HG03135 (cell line): ENCODE data around the gene MIER1.
A peak's percentile ranks its signal among the peaks of the same experiment; 100 is the strongest.
"Not testable (repeated sequence)": the region's sequence is repeated elsewhere in the genome, so short reads cannot be mapped to it uniquely, and the experiment has no call there.

Experiments
- ATAC-seq: cut with Tn5 transposase; IDR thresholded peaks from one replicate; pipeline ENCODE4 v1.9.1; 2021; ENCODE audit warnings: mild to moderate bottlenecking, moderate library complexity; ENCODE audit not compliant: unreplicated experiment

Gene MIER1

DNA sequence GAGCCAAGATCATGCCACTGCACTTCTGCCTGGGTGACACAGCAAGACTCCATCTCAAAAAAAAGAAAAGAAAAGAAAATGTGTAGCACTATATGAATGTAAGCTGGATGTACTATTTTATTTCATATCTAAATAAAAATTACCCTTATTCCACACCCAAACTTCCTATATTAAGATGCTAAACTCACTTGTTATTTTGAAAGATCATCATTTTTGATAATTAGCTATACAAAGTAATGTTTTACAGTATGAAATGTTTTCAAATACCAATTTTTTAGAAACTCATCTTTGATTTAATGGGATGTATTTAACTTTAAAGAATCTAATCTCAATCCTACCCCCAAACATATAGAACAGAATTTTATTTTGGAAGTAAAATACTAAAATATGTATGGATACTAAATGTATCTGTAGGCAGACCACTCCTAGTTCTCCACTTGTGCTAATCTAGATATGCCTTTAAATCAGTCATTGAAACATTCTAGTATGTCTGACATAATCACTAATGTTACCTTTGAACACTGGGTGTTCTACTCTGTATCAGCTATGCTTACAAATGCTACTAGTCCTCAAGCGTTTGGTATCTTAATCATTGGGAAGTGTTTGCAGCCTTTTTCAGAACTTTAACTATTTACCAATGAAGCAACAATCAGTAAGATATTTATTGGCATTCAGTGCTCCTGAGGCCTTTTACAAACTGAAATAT is 12.9 kb downstream of the MIER1 start:
- ATAC-seq: no peak

DNA sequence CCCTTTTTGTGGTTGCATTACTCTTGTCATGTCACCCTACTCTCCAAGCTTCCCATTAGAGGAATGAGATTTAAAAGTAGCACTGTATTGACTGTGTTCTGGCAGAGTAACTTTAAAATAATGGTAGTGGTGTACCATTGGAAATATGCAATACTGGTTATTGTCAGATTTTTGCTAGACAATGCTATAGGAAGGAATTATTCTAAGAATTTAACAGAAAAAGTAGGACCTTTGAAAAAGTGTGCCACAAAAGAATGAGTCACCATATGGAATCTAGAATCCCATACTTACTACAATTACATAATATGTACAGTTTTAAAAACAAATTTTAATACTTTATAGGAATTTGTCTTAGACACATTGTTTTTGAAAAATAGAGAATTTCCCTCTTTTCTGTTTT is 13.8 kb downstream of the MIER1 start:
- no peak for ATAC-seq

DNA sequence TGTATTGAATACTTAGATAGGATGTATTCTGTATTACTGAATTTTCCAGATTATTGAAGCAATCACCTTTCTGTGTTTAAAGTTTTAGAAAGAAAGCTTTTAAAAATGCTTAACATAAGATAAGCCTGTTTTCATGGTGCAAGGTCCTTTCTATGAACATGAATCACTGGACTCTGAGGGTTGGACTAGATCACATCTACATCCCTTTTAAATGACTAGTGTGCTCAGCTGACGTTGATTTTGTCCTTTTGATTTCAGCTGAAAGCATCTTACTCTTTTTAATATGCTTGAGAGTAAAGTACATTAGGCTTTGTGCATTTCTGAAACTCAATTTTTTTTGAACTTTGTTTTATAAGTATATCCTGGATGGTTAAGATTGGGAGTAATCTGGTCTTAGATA is 16.2 kb downstream of the MIER1 start:
- ATAC-seq: no peak

DNA sequence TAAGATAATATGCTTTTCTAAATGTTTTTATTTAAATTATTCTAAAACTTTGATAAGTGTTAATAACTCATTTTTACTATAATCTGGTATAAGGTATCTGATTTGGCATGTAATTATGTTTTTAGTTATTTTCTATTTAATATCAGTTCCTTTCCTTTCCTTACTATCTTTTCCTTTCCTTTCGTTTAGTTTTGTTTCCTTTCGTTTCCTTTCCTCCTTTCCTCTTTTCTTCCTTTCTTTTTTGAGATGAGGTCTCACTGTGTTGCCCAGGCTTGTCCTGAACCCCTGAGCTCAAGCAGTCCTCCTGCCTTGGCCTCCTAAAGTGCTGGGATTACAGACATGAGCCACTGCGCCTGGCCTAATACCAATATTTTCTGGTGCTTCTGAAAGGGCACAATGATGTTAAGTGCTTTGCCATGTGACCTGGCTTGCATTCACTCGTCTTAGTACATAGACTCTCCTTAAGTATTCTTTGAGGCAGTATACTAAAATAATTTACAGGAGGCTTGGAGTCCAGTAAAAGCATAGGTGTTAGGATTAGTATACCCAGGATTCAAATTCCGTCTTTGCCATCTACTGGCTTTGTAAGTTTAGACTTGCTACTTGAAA is 18.7 kb downstream of the MIER1 start:
- ATAC-seq: no peak

DNA sequence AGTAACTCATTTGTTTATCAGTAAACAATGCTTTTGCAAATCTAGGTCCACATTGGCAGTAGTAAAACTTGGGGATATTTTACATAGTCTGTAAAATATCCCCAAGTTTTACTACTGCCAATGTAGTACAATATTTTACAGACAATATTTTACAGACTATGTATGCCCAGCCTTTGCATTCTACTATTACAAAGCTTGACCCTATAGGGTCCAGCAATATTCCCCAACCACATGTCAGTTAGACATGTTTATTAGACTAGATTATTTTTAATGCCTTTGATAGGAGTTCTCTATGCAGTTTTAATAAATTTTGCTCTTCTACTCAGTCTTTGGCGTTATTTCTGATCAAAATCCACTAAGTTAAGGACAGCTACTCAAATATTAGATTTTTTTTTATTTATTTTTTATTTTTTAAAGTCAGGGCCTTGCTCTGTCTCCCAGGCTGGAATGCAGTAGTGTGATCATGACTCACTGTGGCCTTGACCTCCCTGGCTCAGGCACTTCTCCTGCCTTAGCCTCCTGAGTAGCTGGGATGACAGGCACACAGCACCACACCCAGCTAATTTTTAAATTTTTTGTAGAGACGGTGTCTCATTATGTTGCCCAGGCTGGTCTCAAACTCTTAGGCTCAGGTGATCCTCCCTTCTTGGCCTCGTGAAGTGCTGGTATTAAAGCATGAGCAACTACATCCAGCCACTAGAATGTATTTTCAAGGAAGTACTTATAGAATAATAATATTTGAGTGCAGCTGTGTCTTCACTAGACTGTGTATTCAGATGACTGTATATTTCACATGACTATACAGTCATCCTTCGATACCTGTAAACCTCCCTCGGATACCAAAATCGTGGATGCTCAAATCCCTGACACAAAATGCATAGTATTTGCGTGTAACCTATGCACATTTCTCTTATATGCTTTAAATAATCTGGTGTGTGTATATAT is 19.8 kb downstream of the MIER1 start:
- ATAC-seq: no peak

GRCh38 chr1:66945316-66945715 is 20.5 kb downstream of the MIER1 start:
- no peak for ATAC-seq

- no peak for ATAC-seq
These were observed 22.5 kb downstream of the MIER1 start for GRCh38 chr1:66947267-66947666.

- ATAC-seq: no peak
These were observed 26.7 kb downstream of the MIER1 start for GRCh38 chr1:66951513-66951912.

DNA sequence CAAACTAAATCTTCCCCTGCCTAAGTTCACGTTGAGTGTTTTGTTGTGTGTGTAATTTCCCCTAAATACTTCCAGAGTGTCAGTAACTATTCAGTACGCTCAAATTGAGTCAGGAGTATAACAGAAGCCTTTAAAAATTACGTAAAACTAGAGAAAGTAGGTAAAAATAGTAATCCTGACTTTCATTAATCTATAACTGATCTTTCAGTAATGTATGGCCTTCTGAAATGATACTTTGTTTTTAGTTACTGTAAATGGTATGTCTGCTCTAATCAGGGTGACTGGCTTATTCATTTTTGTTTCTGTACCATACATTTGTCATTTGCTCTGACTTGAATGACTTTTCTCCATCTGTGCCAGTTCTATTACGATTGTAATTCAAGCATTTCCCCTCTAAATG is 29.4 kb downstream of the MIER1 start:
- ATAC-seq: peak; percentile 70

- ATAC-seq: no peak
These were observed 33.1 kb downstream of the MIER1 start for GRCh38 chr1:66957938-66958337.

- not testable (repeated sequence) for ATAC-seq
These were observed 41.5 kb downstream of the MIER1 start for GRCh38 chr1:66966188-66966873.

GRCh38 chr1:66968574-66968973 is 43.8 kb downstream of the MIER1 start:
- no peak for ATAC-seq

- no peak for ATAC-seq
These were observed 53.4 kb downstream of the MIER1 start for GRCh38 chr1:66978201-66978600.

DNA sequence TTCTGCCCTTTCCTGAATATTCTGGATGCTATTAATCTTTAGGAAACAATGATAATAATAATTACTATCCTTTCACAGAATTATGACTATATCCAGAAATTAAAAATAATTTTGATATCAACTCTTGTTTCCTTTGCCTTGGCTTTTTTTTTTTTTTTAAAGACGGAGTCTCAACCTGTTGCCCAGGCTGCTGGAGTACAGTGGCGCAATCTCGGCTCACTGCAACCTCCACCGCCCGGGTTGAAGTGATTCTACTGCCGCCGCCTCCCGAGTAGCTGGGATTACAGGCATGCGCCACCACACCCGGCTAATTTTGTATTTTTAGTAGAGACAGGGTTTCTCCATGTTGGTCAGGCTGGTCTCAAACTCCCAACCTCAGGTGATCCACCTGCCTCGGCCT is 54.8 kb downstream of the MIER1 start:
- ATAC-seq: not testable (repeated sequence)

DNA sequence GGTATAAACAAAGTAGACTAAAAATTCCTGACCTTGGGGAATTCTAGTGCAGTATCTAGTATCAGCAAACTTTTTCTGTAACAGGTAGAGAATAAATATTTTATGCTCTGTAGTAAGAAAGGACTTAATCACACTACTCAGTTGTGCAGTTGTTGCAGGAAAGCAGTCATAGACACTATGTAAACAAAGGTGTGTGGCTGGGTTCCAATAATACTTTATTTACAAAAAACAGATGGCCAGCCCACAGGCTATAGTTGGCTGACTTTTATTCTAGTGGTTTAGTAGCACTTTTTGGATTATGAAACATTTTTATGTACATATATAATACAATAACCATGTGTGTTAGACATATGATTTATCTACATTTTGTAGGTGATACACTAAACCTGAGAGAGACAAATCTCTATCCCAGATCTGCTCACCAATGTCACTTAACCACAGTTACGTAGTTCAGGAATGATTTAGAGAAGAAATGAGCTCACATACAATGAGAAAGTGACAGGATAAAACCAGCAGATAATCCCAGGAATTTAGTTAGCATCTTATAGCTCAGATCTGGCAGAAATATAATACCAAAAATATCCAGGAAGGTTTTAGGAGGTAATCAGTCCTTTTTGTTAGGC is 56.1 kb downstream of the MIER1 start:
- ATAC-seq: no peak

DNA sequence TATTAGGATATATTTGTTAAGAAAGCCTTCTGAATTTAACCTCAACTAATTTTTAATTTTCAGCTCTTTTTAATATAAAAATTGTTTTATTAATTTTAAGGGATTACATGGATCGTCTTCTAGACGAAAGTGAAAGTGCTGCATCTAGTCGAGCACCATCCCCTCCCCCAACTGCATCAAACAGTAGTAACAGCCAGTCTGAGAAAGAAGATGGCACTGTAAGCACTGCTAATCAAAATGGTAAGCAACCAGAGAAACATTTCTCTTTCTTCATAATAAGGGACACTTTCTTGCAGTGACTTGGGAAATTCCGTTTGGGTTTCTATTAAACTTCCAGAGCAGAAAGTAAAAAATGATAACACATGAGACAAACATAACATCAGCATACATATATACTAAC is 56.9 kb downstream of the MIER1 start:
- ATAC-seq: no peak

GRCh38 chr1:66982561-66983260 is 57.9 kb downstream of the MIER1 start:
- ATAC-seq: peak; percentile 55

DNA sequence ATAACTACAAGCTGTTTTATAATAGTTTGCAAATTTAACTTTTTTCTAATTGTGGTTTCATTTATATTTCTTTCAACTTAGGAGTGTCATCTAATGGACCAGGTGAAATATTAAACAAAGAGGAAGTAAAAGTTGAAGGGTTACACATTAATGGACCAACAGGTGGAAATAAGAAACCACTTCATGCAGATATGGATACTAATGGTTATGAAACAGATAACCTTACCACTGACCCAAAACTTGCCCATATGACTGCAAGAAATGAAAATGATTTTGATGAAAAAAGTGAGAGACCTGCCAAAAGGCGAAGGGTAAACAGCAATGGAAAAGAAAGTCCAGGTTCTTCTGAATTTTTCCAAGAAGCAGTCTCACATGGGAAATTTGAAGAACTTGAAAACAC is 59.7 kb downstream of the MIER1 start:
- ATAC-seq: peak; percentile 81

DNA sequence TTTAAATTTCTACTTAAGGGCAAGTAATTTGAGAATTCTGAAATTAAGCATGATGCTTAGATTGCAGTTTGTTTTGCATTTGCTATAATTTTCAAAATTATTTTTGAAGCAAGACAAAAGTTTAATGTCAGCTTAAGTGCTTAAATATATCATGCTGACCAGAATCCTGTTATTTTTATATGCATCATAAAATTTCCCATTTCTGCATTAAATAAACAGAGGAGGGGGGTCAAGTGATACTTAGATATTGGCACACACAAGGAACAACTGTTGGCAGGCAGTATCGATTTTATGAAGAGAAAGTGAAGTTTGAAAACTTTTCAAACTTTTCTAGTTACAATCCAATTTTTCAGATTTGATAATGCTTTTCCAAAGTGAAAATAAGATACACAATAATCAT is 61.0 kb downstream of the MIER1 start:
- no peak for ATAC-seq

GRCh38 chr1:66993076-66993475 is 68.3 kb downstream of the MIER1 start:
- ATAC-seq: no peak
